C4-2B (cell line): ENCODE measurements around the gene PNLIPRP3.
A peak's percentile ranks its signal among the peaks of the same experiment; 100 is the strongest.

Source experiments
- H3K27ac ChIP-seq: fragments of 450-650 bp; 2 replicates; pipeline ENCODE4 v1.5.1; 2017
- ZFX ChIP-seq: fragments of 450-650 bp; IDR thresholded peaks from 2 replicates; pipeline ENCODE4 v1.6.1; 2017
- TF ChIP-seq, protein P1 (sequence below): fragments of 450-650 bp; conservative IDR thresholded peaks from 2 replicates; pipeline ENCODE4 v1.5.1; 2017; ENCODE audit warnings: mild to moderate bottlenecking

Gene PNLIPRP3

DNA sequence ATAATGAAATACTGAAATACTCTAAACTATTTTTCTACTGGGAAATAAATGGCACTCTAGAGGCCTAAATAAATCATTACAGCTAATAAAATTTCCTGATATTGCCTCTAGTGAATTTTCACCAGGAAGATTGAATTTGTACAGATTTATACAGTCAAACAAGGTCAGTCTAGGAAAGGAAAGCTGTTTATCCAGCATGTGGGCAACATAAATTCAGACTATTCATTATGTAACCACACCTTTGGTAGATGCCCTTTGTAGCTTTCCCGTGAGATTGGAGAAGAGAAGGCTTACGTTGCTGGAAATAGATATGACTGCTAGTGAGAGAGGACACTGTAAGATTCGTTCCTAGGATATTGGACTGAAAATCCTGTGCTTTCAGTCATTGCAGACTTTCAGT lies 82.9 kb downstream of the PNLIPRP3 start:
- no peak overlapping the region for H3K27ac ChIP-seq
- no peak for TF ChIP-seq ZFX
- TF ChIP-seq, protein P1, sequence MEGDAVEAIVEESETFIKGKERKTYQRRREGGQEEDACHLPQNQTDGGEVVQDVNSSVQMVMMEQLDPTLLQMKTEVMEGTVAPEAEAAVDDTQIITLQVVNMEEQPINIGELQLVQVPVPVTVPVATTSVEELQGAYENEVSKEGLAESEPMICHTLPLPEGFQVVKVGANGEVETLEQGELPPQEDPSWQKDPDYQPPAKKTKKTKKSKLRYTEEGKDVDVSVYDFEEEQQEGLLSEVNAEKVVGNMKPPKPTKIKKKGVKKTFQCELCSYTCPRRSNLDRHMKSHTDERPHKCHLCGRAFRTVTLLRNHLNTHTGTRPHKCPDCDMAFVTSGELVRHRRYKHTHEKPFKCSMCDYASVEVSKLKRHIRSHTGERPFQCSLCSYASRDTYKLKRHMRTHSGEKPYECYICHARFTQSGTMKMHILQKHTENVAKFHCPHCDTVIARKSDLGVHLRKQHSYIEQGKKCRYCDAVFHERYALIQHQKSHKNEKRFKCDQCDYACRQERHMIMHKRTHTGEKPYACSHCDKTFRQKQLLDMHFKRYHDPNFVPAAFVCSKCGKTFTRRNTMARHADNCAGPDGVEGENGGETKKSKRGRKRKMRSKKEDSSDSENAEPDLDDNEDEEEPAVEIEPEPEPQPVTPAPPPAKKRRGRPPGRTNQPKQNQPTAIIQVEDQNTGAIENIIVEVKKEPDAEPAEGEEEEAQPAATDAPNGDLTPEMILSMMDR = no peak

DNA sequence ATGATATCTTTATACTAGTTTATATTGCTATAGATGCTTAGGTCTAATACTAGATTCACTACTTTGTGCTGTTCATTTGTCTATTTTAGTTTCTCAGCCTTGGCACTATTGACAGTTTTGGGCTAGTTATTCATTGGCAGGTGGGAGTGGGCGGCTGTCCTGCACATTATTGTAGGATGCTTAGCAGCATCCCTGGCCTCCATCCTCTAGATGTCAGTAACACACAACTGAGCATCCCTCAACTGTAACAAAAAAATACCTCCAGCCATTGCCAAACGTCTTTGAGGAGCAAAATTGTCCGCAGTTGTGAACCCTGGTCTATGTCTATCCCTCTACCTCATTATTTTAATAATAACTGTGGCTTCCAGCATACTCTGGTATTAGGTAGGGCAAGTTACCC lies 83.7 kb downstream of the PNLIPRP3 start:
- no peak overlapping the region for H3K27ac ChIP-seq
- TF ChIP-seq, protein P1 = peak; percentile 29; the same call in 1 of the 2 replicates
- TF ChIP-seq ZFX = no peak

DNA sequence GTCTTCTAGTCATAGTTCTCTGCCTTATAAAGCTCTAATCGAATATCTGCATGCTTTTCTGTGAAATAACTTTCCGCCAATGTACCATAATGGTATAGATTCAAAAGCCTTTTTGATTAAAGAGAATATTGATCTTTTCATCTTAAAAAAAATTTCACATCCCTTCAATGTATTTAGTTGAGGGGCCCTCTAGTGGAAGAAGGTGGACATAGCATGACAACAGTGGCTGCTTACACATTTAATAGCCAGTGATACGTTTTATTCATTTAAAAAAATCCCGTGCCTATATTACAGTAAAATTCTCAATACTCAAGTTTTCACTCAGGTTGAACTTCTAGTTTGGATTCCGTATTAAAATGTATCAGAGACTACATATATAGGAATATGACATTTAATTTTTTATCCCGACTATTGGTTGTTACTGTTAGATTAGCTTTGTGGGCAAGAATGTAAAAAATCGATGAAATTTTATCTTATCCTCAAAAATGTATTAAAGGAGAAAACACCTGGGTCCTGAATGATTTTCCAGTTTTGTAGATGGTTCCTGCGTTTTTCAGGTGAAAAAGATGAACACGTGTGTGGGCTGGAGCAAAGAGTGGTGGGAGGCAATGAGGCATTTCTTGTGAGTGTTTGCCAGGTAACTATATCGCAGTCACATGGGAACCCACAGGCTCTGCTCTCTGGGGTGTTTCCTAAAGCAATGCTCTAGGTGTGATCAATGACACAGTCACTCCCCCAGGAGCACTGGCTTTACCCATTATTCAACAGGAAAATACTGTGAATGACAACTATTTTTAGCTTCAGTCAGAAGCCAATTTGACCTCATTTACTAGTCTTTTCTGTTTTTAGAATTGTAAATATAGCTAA lies 94.0 kb downstream of the PNLIPRP3 start:
- H3K27ac ChIP-seq = no peak overlapping the region
- no peak for TF ChIP-seq ZFX
- TF ChIP-seq, protein P1 = peak; percentile 95

DNA sequence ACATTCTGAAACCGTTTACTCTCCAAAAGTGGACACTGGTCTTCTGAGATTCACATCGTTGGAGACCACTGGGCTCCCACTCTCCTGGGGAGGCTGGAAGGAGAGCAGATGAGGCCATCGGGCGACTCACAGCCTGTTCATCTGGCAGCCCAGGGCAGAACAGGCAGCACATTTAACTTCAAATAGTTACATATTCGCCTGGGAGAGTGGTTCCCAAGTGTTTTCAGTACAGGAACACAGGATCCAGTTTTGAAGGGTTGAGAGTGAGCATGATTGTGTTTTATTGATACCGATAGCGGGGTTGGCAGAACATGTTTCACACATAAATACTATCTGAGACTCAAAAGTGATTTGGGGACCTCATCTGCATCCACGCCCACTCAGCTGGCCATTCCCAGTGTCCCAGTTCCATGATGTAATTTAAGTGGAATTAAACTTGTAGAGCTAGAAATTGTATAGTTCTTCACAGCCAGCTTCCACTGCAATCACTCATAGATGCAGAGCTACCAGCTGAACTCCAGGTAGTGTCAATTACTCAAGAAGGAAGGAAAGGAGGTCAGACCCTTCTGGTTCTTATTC lies 95.2 kb downstream of the PNLIPRP3 start:
- no peak overlapping the region for H3K27ac ChIP-seq
- TF ChIP-seq ZFX = no peak
- TF ChIP-seq, protein P1 = no peak

DNA sequence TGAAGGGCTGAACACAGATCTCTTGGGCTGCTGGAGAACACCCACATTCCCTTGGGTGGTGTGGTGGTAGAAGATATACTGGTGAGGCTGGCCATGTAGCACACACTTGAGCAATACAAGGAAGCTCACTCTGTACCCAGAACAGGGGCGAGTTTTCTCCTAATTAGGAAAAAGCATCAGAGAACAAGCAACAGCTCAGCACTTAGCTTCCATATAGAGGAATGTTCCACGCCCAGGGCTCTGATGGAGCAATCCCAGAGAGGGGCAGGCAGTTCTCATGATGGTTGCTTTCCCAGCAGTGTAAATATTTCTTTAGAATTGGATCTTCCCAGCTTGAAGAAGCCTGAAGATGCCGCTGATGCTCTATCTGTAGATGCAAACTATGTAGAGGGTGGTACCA lies 97.1 kb downstream of the PNLIPRP3 start:
- TF ChIP-seq ZFX = no peak
- TF ChIP-seq, protein P1 = no peak
- no peak overlapping the region for H3K27ac ChIP-seq

DNA sequence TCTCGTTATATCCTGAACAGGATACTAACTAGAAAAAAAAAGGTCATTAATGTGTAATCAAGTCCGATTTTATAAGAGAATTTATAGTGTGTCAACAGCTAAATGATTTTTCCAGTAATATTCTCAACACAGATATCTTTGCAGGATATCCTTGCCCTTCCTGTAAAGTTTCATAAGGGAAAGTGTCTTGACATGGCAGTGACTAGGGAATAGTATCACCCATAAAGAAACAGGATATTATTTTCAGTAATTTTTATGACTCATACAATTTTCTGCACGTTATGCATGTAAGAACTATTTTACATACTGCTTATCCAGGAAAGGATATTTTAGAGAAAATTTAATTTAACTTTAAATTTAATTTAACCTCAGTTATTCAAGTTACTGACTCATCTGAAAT lies 98.6 kb downstream of the PNLIPRP3 start:
- no peak overlapping the region for H3K27ac ChIP-seq
- TF ChIP-seq ZFX = no peak
- TF ChIP-seq, protein P1 = no peak
